ENCODE measurements around the gene FAM184B. TPM values are rescaled to one million over a fixed set of nuclear protein-coding genes. Genes with fewer than 3 reads are reported as not detected.

Gene FAM184B
- total and polyA plus RNA-seq, 4 donors: 2.3 to 12.3 (median 9.3) TPM

DNA sequence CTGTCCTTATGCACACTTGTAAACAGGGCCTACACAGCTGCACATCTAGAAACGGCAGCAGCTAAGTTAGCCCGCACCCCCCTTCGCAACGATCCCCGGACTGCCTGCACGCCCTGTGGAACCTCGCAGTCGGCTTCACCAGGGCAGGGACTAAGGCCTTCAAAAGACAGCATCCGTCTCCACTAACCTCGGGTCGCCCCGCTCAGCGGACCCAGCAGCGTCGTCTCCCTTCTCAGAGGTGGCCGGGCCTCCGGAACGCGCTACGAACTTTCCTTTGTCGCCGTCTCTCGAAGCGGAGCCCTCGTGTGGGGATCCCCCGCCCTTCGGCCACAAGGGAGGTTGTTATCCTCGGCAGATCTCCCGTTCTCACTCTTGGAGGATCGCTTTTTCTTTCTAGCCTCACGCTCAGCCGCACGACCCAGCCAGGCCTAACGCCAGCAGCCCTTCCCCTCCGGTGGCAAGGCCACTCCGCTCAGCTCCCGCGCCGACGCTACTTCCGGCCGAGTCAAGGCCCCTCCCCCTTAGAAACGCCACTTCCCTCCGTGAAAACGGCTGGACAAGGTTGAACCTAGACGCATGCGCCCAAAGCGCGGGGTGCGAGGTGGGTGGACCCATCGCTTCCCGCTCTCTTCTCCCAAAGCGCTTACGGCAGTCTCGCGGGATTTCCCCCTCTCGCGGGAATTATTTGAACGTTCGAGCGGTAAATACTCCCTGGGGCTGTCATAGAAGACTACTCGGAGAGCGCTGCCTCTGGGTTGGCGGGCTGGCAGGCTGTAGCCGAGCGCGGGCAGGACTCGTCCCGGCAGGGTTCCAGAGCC, 29.0 kb upstream of the FAM184B start, which contains the start of the genes DCAF16 and NCAPG:
DCAF16 (minus strand) TSS at position 498 of the 818 bp plus-strand sequence. CDS start 6,616 bp downstream, outside the sequence.
NCAPG (plus strand) TSS at position 720 of the 818 bp plus-strand sequence. CDS start 99 bp downstream, outside the sequence.
- Histone ChIP-seq H3K9me3 (ENCODE audit: control insufficient read depth, insufficient read depth, low read length) (no peaks in the 10 kb centered on the region), H3K27ac (ENCODE audit: low read depth, low read length) (peak within 1 kb of the TSS; percentile 97), H3K36me3 (ENCODE audit: control insufficient read depth, insufficient read depth, low read length) (no peaks in the 10 kb centered on the region), H3K4me1 (ENCODE audit: control insufficient read depth, insufficient read depth, low read length) (peaks cover 10% of the 10 kb centered on the region), H3K27me3 (ENCODE audit: control insufficient read depth, insufficient read depth, low read length) (no peaks in the 10 kb centered on the region), H3K4me3 (ENCODE audit: low read depth, low read length) (peak within 1 kb of the TSS; percentile 91)
- DNase-seq (ENCODE audit: low read depth in 4 of 6, low spot score in 6 of 6): peak; percentile 98 to 100 (median 99)
- WGBS (ENCODE audit: insufficient coverage): under 1% methylated on average over 69 of the region's 69 CpGs

GRCh38 chr4:17809667-17810066, 28.2 kb upstream of the FAM184B start:
- H3K9me3 ChIP-seq (ENCODE audit: control insufficient read depth, insufficient read depth, low read length): no peaks in the 10 kb centered on the region
- H3K27me3 ChIP-seq (ENCODE audit: control insufficient read depth, insufficient read depth, low read length): no peaks in the 10 kb centered on the region
- H3K4me3 ChIP-seq (ENCODE audit: low read depth, low read length): peak overlapping the region; percentile 91
- peaks cover 10% of the 10 kb centered on the region for H3K4me1 ChIP-seq (ENCODE audit: control insufficient read depth, insufficient read depth, low read length)
- no peaks in the 10 kb centered on the region for H3K36me3 ChIP-seq (ENCODE audit: control insufficient read depth, insufficient read depth, low read length)
- peak overlapping the region; percentile 97 for H3K27ac ChIP-seq (ENCODE audit: low read depth, low read length)
- DNase-seq (ENCODE audit: low read depth in 4 of 6, low spot score in 6 of 6): peak in 1 of 6 donors; percentile 10
- no CpG with 5 or more reads among the region's 7 CpGs for WGBS (ENCODE audit: insufficient coverage)

GRCh38 chr4:17807446-17807845, 26.0 kb upstream of the FAM184B start:
- Histone ChIP-seq H3K4me1 (ENCODE audit: control insufficient read depth, insufficient read depth, low read length) (peaks cover 10% of the 10 kb centered on the region), H3K27ac (ENCODE audit: low read depth, low read length) (no peak overlapping the region), H3K4me3 (ENCODE audit: low read depth, low read length) (no peak overlapping the region), H3K36me3 (ENCODE audit: control insufficient read depth, insufficient read depth, low read length) (peaks cover 12% of the 10 kb centered on the region), H3K9me3 (ENCODE audit: control insufficient read depth, insufficient read depth, low read length) (no peaks in the 10 kb centered on the region), H3K27me3 (ENCODE audit: control insufficient read depth, insufficient read depth, low read length) (no peaks in the 10 kb centered on the region)
- WGBS (ENCODE audit: insufficient coverage): 47% methylated on average over 3 of the region's 6 CpGs
- no peak for DNase-seq (ENCODE audit: low read depth in 4 of 6, low spot score in 6 of 6)

DNA sequence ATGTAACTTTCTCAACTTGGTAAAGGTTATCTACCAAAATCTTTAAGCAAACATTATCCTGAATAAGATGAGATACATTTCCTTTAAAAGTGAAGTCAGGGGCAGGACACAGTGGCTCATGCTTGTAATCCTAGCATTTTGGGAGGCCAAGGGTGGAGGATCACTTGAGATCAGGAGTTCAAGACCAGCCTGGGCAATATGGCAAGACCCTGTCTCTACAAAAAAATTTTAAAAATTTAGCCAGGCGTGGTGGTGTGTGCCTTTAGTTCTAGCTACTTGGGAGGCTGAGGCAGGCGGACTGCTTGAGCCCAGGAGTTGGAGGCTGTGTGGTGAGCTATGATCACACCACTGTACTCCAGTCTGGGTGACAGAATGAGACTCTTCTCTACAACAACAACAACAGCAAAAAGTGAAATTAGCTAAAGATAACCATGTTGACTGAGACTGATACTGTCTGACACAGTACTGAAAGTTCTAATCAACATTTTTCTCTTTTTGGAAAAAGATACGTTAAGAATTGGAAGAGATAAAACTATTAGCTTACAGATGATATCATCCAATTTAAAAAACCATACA, 24.2 kb upstream of the FAM184B start:
- Histone ChIP-seq H3K27ac (ENCODE audit: low read depth, low read length) (no peak overlapping the region), H3K4me3 (ENCODE audit: low read depth, low read length) (no peak overlapping the region), H3K4me1 (ENCODE audit: control insufficient read depth, insufficient read depth, low read length) (peaks cover 5% of the 10 kb centered on the region), H3K27me3 (ENCODE audit: control insufficient read depth, insufficient read depth, low read length) (no peaks in the 10 kb centered on the region), H3K9me3 (ENCODE audit: control insufficient read depth, insufficient read depth, low read length) (no peaks in the 10 kb centered on the region), H3K36me3 (ENCODE audit: control insufficient read depth, insufficient read depth, low read length) (peaks cover 12% of the 10 kb centered on the region)
- WGBS (ENCODE audit: insufficient coverage): 83% methylated on average over 1 of the region's 3 CpGs
- DNase-seq (ENCODE audit: low read depth in 4 of 6, low spot score in 6 of 6): no peak

- Histone ChIP-seq H3K9me3 (ENCODE audit: control insufficient read depth, insufficient read depth, low read length) (no peaks in the 10 kb centered on the region), H3K27ac (ENCODE audit: low read depth, low read length) (no peak overlapping the region), H3K36me3 (ENCODE audit: control insufficient read depth, insufficient read depth, low read length) (peaks cover 4% of the 10 kb centered on the region), H3K4me3 (ENCODE audit: low read depth, low read length) (no peak overlapping the region), H3K4me1 (ENCODE audit: control insufficient read depth, insufficient read depth, low read length) (no peaks in the 10 kb centered on the region), H3K27me3 (ENCODE audit: control insufficient read depth, insufficient read depth, low read length) (no peaks in the 10 kb centered on the region)
- 100% methylated on average over 1 of the region's 1 CpG for WGBS (ENCODE audit: insufficient coverage)
- DNase-seq (ENCODE audit: low read depth in 4 of 6, low spot score in 6 of 6): no peak
Observed at GRCh38 chr4:17797808-17798207, 16.4 kb upstream of the FAM184B start.

- H3K4me3 ChIP-seq (ENCODE audit: low read depth, low read length): no peak overlapping the region
- WGBS (ENCODE audit: insufficient coverage): no CpG with 5 or more reads among the region's 1 CpG
- H3K27me3 ChIP-seq (ENCODE audit: control insufficient read depth, insufficient read depth, low read length): no peaks in the 10 kb centered on the region
- no peaks in the 10 kb centered on the region for H3K9me3 ChIP-seq (ENCODE audit: control insufficient read depth, insufficient read depth, low read length)
- H3K27ac ChIP-seq (ENCODE audit: low read depth, low read length): no peak overlapping the region
- H3K36me3 ChIP-seq (ENCODE audit: control insufficient read depth, insufficient read depth, low read length): peaks cover 3% of the 10 kb centered on the region
- no peaks in the 10 kb centered on the region for H3K4me1 ChIP-seq (ENCODE audit: control insufficient read depth, insufficient read depth, low read length)
- no peak for DNase-seq (ENCODE audit: low read depth in 4 of 6, low spot score in 6 of 6)
Observed at GRCh38 chr4:17794730-17795129, 13.3 kb upstream of the FAM184B start.

DNA sequence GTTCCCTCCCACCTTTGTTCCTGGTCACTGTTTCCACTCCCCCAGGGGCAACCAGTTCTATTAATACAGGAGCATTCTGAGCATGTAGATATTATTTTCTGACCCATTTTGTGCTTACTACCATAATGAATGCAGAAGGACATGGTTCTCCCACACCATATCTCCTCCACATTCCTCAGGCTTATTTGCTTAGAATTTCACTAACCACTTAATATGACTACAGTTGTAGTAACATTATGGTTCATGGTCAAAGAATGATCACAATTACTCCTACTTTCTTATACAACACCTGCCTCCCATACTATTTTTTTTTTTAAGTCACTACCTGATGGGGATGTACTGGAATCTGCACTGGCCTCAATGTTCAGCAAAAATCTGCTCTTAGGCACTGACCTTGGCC, 7.5 kb upstream of the FAM184B start:
- H3K27me3 ChIP-seq (ENCODE audit: control insufficient read depth, insufficient read depth, low read length): no peaks in the 10 kb centered on the region
- H3K4me3 ChIP-seq (ENCODE audit: low read depth, low read length): no peak overlapping the region
- no peak for DNase-seq (ENCODE audit: low read depth in 4 of 6, low spot score in 6 of 6)
- no peak overlapping the region for H3K27ac ChIP-seq (ENCODE audit: low read depth, low read length)
- H3K36me3 ChIP-seq (ENCODE audit: control insufficient read depth, insufficient read depth, low read length): no peaks in the 10 kb centered on the region
- H3K4me1 ChIP-seq (ENCODE audit: control insufficient read depth, insufficient read depth, low read length): no peaks in the 10 kb centered on the region
- H3K9me3 ChIP-seq (ENCODE audit: control insufficient read depth, insufficient read depth, low read length): no peaks in the 10 kb centered on the region

GRCh38 chr4:17787315-17787714, 5.9 kb upstream of the FAM184B start:
- WGBS (ENCODE audit: insufficient coverage): 100% methylated on average over 2 of the region's 5 CpGs
- no peaks in the 10 kb centered on the region for H3K27me3 ChIP-seq (ENCODE audit: control insufficient read depth, insufficient read depth, low read length)
- H3K9me3 ChIP-seq (ENCODE audit: control insufficient read depth, insufficient read depth, low read length): no peaks in the 10 kb centered on the region
- no peak overlapping the region for H3K27ac ChIP-seq (ENCODE audit: low read depth, low read length)
- H3K4me1 ChIP-seq (ENCODE audit: control insufficient read depth, insufficient read depth, low read length): no peaks in the 10 kb centered on the region
- DNase-seq (ENCODE audit: low read depth in 4 of 6, low spot score in 6 of 6): no peak
- H3K36me3 ChIP-seq (ENCODE audit: control insufficient read depth, insufficient read depth, low read length): no peaks in the 10 kb centered on the region
- no peak overlapping the region for H3K4me3 ChIP-seq (ENCODE audit: low read depth, low read length)

GRCh38 chr4:17786567-17786966, 5.1 kb upstream of the FAM184B start:
- Histone ChIP-seq H3K4me1 (ENCODE audit: control insufficient read depth, insufficient read depth, low read length) (peaks cover 5% of the 10 kb centered on the region), H3K36me3 (ENCODE audit: control insufficient read depth, insufficient read depth, low read length) (no peaks in the 10 kb centered on the region), H3K27ac (ENCODE audit: low read depth, low read length) (no peak overlapping the region), H3K27me3 (ENCODE audit: control insufficient read depth, insufficient read depth, low read length) (peaks cover 6% of the 10 kb centered on the region), H3K9me3 (ENCODE audit: control insufficient read depth, insufficient read depth, low read length) (no peaks in the 10 kb centered on the region), H3K4me3 (ENCODE audit: low read depth, low read length) (no peak overlapping the region)
- no peak for DNase-seq (ENCODE audit: low read depth in 4 of 6, low spot score in 6 of 6)
- no CpG with 5 or more reads among the region's 5 CpGs for WGBS (ENCODE audit: insufficient coverage)

DNA sequence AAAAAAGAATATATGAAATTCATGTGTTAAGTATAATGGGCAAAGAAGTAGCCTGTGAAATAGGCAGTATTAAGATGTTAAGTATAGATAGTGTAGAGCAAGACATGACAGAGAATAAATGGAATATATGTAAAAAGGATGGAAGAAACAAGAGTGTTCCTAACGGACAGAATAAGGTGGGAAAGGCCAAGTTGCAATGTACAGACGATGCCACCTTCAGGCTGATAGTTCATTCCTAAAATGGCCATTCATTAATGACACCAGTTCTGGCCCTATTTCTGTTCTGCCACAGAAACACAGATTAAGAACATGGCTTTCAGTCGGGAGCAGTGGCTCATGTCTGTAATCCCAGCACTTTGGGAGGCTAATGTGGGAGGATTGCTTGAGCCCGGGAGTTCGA, 4.4 kb upstream of the FAM184B start:
- Histone ChIP-seq H3K4me3 (ENCODE audit: low read depth, low read length) (no peak overlapping the region), H3K27me3 (ENCODE audit: control insufficient read depth, insufficient read depth, low read length) (peaks cover 11% of the 10 kb centered on the region), H3K36me3 (ENCODE audit: control insufficient read depth, insufficient read depth, low read length) (no peaks in the 10 kb centered on the region), H3K9me3 (ENCODE audit: control insufficient read depth, insufficient read depth, low read length) (no peaks in the 10 kb centered on the region), H3K4me1 (ENCODE audit: control insufficient read depth, insufficient read depth, low read length) (peaks cover 12% of the 10 kb centered on the region), H3K27ac (ENCODE audit: low read depth, low read length) (no peak overlapping the region)
- DNase-seq (ENCODE audit: low read depth in 4 of 6, low spot score in 6 of 6): peak in 1 of 6 donors; percentile 37
- 57% methylated on average over 1 of the region's 5 CpGs for WGBS (ENCODE audit: insufficient coverage)
